Stimulated activated naive B cell treated with anti-CD40 and anti-IgM and Interleukin-4, amounts not matched to agents 10 μg/mL and 1 μg/mL and 100 μg/mL, for 72 hours (primary cell): ENCODE results near the gene LCK.
A peak's percentile ranks its signal among the peaks of the same experiment; 100 is the strongest.
"Not testable (repeated sequence)": the region's sequence is repeated elsewhere in the genome, so short reads cannot be mapped to it uniquely, and the experiment has no call there.

Experiments used
- ATAC-seq, 2 donors: fragments of 150-1000 bp; cut with Tn5 transposase; replicated peaks; 2 replicates each; pipeline ENCODE4 v1.10.0; 2021; ENCODE audit warnings: moderate library complexity in 1 of 2
- DNase-seq: peaks from one replicate; pipeline ENCODE4 v3.0.0; 2021
- H3K27ac Mint-ChIP-seq: one replicate; pipeline ENCODE4 v1.8.0; 2022; ENCODE audit warnings: mild to moderate bottlenecking, mixed read lengths
- H3K27me3 Mint-ChIP-seq, 2 donors: one replicate each; pipeline ENCODE4 v1.8.0; 2022; ENCODE audit warnings: mixed read lengths in 2 of 2
- H3K36me3 Mint-ChIP-seq, 2 donors: one replicate each; pipeline ENCODE4 v1.8.0; 2022; ENCODE audit warnings: mixed read lengths in 2 of 2, mild to moderate bottlenecking in 1 of 2
- H3K4me1 Mint-ChIP-seq, 2 donors: one replicate each; pipeline ENCODE4 v1.8.0; 2022; ENCODE audit warnings: mixed read lengths in 2 of 2, mild to moderate bottlenecking in 1 of 2
- H3K4me3 Mint-ChIP-seq, 2 donors: one replicate each; pipeline ENCODE4 v1.8.0; 2022; ENCODE audit warnings: mild to moderate bottlenecking in 2 of 2, mixed read lengths in 2 of 2, moderate library complexity in 1 of 2
- H3K9me3 Mint-ChIP-seq, 2 donors: one replicate each; pipeline ENCODE4 v1.8.0; 2022; ENCODE audit warnings: mixed read lengths in 2 of 2, mild to moderate bottlenecking in 1 of 2

Gene LCK

DNA sequence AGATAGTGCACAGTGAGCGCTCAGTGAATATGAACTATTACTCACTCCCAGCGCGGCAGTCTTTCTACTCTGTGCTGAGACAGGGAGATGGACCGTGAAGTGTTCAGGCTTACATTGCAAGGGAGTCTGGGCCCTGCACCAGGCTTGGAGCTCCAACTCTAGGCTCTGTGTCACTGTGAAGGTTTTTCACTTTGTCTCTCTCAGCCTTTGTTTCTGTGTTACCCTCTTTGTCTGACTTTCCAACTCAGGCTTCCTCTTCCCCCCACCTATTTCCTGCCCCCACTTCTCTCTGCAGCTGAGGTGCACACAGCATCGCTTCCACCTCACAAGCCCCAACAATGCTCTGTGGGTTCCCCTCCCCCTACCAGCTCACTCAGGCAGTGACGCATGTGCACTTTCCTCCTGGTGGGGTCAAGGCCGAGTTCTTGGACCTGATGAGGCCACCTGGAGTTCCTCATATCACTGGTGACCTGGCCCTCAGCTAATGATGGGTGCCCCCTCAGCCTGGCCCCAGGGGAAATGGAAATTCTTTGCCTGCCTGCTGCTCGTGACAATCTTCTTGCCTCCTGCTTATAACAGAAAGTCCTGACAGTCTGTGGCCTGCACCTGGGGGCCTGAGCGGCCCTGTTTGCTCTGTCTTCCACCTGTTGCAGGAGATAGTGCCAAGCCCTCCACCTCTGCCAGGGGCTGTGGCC lies 1.1 kb upstream of the LCK start:
- DNase-seq (peak; percentile 88), ATAC-seq (peak; percentile 80 to 85)
- Mint-ChIP-seq H3K4me3 (peak overlapping the region; percentile 55 to 68), H3K27ac (peak overlapping the region; percentile 98), H3K36me3 (peaks cover 0 to 5% of the 10 kb centered on the region in 2 donors), H3K27me3 (no peaks in the 10 kb centered on the region), H3K9me3 (no peaks in the 10 kb centered on the region), H3K4me1 (peaks cover 60 to 84% of the 10 kb centered on the region in 2 donors)

DNA sequence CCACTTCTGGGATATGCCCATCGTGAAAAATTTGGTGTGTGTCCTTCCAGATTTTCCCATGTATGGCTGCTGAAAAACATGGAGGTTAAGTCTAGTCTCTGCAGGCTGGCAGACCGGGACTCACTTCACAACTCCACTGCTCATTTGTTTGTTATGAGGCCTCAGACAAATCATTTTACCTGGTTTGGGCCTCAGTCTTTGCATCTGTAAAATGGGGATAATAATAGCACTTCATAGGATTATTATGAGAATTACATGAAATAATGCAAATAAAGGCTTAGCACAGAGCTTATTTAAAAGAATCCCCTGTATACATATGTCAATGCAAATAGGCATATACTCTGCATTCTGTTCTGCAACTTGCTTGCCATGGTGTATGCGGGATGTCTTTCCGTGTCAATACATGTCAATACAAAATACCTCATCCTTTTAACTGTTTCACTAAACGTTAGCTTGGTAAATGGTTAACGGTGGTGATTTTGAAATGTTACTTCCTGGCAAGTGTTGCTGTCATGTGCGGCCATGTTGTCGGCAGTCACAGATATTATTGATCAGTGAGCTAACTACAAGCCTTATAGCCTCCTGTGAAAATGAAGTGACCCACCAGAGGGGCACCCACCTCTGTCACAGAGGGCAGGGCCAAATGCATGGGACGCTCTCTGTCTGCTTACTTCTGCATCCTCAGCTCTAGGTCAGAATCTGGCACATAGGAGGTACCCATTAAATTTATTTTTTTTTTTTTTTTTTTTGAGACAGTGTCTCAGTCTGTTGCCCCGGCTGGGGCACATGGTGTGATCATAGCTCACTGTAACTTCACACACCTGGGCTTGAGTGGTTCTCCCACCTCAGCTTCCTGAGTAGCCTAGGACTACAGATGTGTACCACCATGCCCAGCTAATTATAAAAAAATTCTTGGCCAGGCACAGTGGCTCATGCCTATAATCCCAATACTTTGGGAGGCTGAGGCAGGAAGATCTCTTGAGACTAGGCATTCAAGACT lies 4.3 kb downstream of the LCK start:
- no peak for DNase-seq
- no peak for ATAC-seq
- H3K4me3 Mint-ChIP-seq = no peak overlapping the region
- H3K27ac Mint-ChIP-seq = peak overlapping the region; percentile 67
- H3K27me3 Mint-ChIP-seq = no peaks in the 10 kb centered on the region
- H3K9me3 Mint-ChIP-seq = no peaks in the 10 kb centered on the region
- H3K4me1 Mint-ChIP-seq = peaks cover 35 to 50% of the 10 kb centered on the region in 2 donors
- H3K36me3 Mint-ChIP-seq = peaks cover 0 to 7% of the 10 kb centered on the region in 2 donors

GRCh38 chr1:32256473-32257226 lies 5.6 kb downstream of the LCK start:
- DNase-seq = no peak
- no peak for ATAC-seq
- Mint-ChIP-seq H3K4me1 (peaks cover 25 to 37% of the 10 kb centered on the region in 2 donors), H3K36me3 (peaks cover 0 to 8% of the 10 kb centered on the region in 2 donors), H3K9me3 (no peaks in the 10 kb centered on the region), H3K27me3 (no peaks in the 10 kb centered on the region), H3K27ac (peak overlapping the region; percentile 74), H3K4me3 (no peak overlapping the region)

DNA sequence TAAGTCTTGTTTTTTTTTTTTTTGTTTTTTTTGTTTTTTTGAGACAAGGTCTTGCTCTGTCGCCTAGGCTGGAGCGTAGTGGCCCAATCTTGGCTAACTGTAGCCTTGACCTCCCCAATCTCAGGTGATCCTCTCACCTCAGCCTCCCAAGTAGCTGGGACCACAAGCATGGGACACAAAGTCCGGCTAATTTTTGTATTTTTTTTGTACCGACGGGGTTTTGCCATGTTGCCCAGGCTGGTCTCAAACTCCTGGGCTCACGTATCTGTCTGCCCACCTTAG lies 6.1 kb downstream of the LCK start:
- DNase-seq (no peak), ATAC-seq (no peak)
- no peaks in the 10 kb centered on the region for H3K27me3 Mint-ChIP-seq
- no peak overlapping the region for H3K27ac Mint-ChIP-seq
- no peaks in the 10 kb centered on the region for H3K9me3 Mint-ChIP-seq
- peaks cover 21 to 32% of the 10 kb centered on the region in 2 donors for H3K4me1 Mint-ChIP-seq
- H3K36me3 Mint-ChIP-seq = peaks cover 0 to 4% of the 10 kb centered on the region in 2 donors
- H3K4me3 Mint-ChIP-seq = no peak overlapping the region

- not testable (repeated sequence) for H3K27me3 Mint-ChIP-seq, H3K9me3 Mint-ChIP-seq, H3K27ac Mint-ChIP-seq, H3K4me3 Mint-ChIP-seq, ATAC-seq, DNase-seq, H3K36me3 Mint-ChIP-seq
- H3K4me1 Mint-ChIP-seq = peaks cover 19 to 26% of the 10 kb centered on the region in 2 donors
These were observed 12.2 kb downstream of the LCK start for GRCh38 chr1:32263236-32263593.

DNA sequence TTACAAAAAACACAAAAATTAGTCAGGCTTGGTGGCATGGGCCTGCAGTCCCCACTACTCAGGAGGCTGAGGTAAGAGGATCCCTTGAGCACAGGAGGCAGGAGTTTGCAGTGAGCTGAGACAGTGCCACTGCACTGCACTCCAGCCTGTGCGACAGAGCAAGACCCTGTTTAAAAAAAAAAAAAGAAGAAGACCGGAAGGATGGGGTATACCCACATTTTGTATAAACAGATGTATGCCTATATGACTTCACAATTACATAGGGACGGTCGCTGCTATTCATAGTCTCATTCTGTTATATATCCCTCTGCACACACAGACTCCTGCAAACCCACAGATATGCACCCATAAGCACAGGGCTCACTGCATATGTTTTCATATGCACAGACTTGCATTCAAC lies 12.7 kb downstream of the LCK start:
- DNase-seq (no peak), ATAC-seq (peak; percentile 78 to 81)
- Mint-ChIP-seq H3K4me1 (peaks cover 19 to 26% of the 10 kb centered on the region in 2 donors), H3K36me3 (peaks cover 0 to 8% of the 10 kb centered on the region in 2 donors), H3K27ac (no peak overlapping the region), H3K9me3 (no peaks in the 10 kb centered on the region), H3K4me3 (no peak overlapping the region), H3K27me3 (no peaks in the 10 kb centered on the region)

DNA sequence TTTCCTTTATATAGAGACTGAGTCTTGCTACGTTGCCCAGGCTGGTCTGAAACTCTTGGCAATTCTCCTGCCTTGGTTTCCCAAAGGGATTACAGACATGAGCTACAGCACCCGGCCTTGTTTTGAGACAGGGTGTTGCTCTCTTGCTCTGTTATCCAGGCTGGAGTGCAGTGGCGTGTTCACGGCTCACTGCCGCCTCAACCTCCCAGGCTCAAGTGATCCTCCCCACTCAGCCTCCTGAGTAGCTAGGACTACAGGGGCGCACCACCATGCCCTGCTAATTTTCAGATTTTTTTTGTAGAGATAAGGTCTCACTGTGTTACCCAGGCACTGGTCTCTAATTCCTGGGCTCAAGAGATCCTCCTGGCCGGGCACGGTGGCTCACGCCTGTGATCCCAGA lies 14.8 kb downstream of the LCK start:
- ATAC-seq (no peak), DNase-seq (no peak)
- Mint-ChIP-seq H3K9me3 (no peaks in the 10 kb centered on the region), H3K36me3 (peaks cover 0 to 4% of the 10 kb centered on the region in 2 donors), H3K27ac (no peak overlapping the region), H3K4me1 (peaks cover 17 to 26% of the 10 kb centered on the region in 2 donors), H3K27me3 (no peaks in the 10 kb centered on the region), H3K4me3 (no peak overlapping the region)

DNA sequence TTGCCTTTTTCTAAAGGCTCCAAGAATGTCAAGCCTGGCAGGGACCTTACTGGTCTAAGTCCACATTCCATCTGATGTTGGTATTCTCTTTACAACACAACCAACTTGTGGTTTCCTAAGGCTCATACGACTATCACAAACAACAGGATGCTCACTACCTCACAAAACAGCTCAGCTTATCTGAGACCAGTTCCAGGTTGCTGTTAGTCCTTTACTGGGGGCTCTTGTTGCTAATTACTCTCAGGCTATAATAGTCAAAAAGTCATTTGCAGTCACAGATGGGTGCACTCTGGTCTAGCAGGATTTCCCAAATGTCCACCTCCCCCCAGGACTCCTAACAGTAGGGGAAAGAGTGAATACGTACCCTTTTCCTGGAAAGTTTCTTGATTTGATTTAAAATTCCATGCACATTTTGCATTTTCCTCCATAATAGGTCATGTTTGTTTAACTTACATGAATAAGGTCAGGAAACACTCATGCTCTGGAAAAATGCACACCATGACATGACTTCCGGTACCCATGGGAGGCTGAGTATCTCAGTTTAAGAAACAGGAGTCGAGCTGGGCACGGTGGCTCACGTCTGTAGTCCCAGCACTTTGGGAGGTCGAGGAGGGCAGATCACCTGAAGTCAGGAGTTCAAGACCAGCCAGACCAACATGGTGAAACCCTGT lies 16.0 kb downstream of the LCK start:
- Mint-ChIP-seq H3K9me3 (no peaks in the 10 kb centered on the region), H3K4me3 (no peak overlapping the region), H3K4me1 (peaks cover 20 to 30% of the 10 kb centered on the region in 2 donors), H3K27ac (peak overlapping the region; percentile 65), H3K27me3 (no peaks in the 10 kb centered on the region), H3K36me3 (peaks cover 0 to 4% of the 10 kb centered on the region in 2 donors)
- DNase-seq (no peak), ATAC-seq (no peak)

DNA sequence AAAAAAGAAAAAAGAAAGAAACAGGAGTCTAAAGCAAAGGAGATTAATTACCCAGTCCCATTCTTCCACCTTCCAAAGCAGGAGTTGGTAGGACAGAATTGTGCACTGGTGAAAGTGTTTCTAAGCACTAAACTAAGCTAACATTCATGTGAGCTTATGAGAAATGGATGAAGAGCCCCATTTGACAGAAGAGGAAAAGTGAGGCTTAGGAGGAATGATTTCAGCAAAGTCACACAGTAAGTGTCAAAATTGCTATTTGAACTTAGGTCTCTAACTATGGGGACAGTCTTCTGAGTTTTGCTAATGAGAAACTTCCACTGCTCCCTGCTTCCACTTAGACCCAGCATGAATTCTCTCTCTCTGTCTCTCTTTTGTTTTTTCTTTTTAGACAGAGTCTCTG lies 18.7 kb downstream of the LCK start:
- H3K4me1 Mint-ChIP-seq = peaks cover 35 to 46% of the 10 kb centered on the region in 2 donors
- H3K4me3 Mint-ChIP-seq = no peak overlapping the region
- no peak for ATAC-seq
- H3K9me3 Mint-ChIP-seq = no peaks in the 10 kb centered on the region
- H3K36me3 Mint-ChIP-seq = peaks cover 0 to 4% of the 10 kb centered on the region in 2 donors
- DNase-seq = no peak
- no peaks in the 10 kb centered on the region for H3K27me3 Mint-ChIP-seq
- no peak overlapping the region for H3K27ac Mint-ChIP-seq

DNA sequence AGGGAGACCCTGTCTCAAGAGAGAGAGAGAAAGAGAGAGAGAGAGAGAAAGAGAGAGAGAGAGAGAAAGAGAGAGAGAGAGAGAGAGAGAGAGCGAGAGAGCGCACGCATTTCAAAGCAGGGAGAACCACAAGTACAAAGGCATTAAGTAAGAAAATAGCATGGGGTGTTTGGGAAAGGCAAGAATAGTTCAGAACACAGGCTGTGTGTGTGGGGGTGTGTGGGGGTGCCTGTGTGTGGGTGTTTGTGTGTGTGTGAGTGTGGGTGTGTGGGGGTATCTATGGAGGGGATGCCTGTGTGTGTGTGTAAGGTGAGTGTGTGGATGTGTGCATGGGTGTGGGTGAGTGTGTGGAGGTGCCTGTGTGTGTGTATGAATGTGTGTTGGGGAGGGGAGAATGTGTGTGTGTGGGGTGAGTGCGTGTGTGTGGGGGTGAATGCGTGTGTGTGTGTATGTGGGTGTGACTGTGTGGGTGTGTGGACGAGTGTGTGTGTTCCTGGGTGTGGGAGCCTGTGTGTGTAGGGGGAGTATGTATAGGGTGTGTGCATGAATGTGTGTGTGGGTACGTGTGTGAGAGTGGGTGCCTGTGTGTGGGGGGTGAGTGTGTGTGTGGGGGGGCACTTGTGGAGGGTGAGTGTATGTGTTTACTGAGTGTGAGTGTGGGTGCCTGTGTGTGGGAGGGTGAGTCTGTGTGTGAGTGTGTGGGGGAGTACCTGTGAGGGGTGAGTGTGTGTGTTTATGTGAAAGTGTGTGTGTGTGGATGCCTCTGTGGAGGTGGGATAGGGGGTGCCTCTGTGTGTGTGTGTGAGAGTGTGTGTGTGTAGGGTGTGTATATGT lies 21.7 kb downstream of the LCK start:
- no peaks in the 10 kb centered on the region for H3K9me3 Mint-ChIP-seq
- no peak for DNase-seq
- no peaks in the 10 kb centered on the region for H3K27me3 Mint-ChIP-seq
- peaks cover 33 to 36% of the 10 kb centered on the region in 2 donors for H3K4me1 Mint-ChIP-seq
- peak overlapping the region; percentile 90 for H3K27ac Mint-ChIP-seq
- ATAC-seq = peak in 1 of 2 donors; percentile 11
- peaks cover 5 to 15% of the 10 kb centered on the region in 2 donors for H3K36me3 Mint-ChIP-seq
- peak overlapping the region; percentile 14 to 15 for H3K4me3 Mint-ChIP-seq

DNA sequence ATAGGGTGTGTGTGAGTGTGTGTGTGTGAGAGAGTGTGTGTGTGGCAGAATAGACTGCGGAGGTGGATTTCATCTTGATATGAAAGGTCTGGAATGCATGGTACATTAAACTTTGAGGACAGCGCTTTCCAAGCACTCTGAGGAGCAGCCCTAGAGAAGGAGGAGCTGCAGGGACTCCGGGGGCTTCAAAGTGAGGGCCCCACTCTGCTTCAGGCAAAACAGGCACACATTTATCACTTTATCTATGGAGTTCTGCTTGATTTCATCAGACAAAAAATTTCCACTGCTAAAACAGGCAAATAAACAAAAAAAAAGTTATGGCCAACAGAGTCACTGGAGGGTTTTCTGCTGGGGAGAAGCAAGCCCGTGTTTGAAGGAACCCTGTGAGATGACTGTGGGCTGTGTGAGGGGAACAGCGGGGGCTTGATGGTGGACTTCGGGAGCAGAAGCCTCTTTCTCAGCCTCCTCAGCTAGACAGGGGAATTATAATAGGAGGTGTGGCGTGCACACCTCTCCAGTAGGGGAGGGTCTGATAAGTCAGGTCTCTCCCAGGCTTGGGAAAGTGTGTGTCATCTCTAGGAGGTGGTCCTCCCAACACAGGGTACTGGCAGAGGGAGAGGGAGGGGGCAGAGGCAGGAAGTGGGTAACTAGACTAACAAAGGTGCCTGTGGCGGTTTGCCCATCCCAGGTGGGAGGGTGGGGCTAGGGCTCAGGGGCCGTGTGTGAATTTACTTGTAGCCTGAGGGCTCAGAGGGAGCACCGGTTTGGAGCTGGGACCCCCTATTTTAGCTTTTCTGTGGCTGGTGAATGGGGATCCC lies 22.5 kb downstream of the LCK start:
- ATAC-seq (peak; percentile 83 to 84), DNase-seq (no peak)
- H3K4me1 Mint-ChIP-seq = peaks cover 35 to 36% of the 10 kb centered on the region in 2 donors

GRCh38 chr1:32274646-32275340 lies 23.7 kb downstream of the LCK start:
- peak overlapping the region in 1 of 2 donors; percentile 57 for H3K4me3 Mint-ChIP-seq
- no peak for ATAC-seq
- peaks cover 9 to 27% of the 10 kb centered on the region in 2 donors for H3K36me3 Mint-ChIP-seq
- H3K27me3 Mint-ChIP-seq = no peaks in the 10 kb centered on the region
- no peak for DNase-seq
- peaks cover 35 to 36% of the 10 kb centered on the region in 2 donors for H3K4me1 Mint-ChIP-seq
- H3K27ac Mint-ChIP-seq = no peak overlapping the region
- no peaks in the 10 kb centered on the region for H3K9me3 Mint-ChIP-seq

More for the DNA sequence above, 22.5 kb downstream of the LCK start:
- H3K27me3 Mint-ChIP-seq = no peaks in the 10 kb centered on the region
- H3K9me3 Mint-ChIP-seq = no peaks in the 10 kb centered on the region
- H3K27ac Mint-ChIP-seq = peak overlapping the region; percentile 90
- H3K36me3 Mint-ChIP-seq = peaks cover 9 to 18% of the 10 kb centered on the region in 2 donors
- peak overlapping the region in 1 of 2 donors; percentile 26 for H3K4me3 Mint-ChIP-seq
